Loucy (cell line): Measurements from ENCODE around the gene STK40.

ENCODE experiments used
- EZH2phosphoT487 ChIP-seq: fragments of 200-600 bp; IDR thresholded peaks from 2 replicates; pipeline ENCODE4 v1.6.1; 2018; ENCODE audit warnings: antibody characterized with exemption, mild to moderate bottlenecking, moderate library complexity, borderline replicate concordance
- TF ChIP-seq, protein P1 (sequence below): fragments of 200-600 bp; sonication (generic); conservative IDR thresholded peaks from 2 replicates; pipeline ENCODE4 v1.5.1; 2014; ENCODE audit warnings: mild to moderate bottlenecking, antibody characterized with exemption, low read length

DNA sequence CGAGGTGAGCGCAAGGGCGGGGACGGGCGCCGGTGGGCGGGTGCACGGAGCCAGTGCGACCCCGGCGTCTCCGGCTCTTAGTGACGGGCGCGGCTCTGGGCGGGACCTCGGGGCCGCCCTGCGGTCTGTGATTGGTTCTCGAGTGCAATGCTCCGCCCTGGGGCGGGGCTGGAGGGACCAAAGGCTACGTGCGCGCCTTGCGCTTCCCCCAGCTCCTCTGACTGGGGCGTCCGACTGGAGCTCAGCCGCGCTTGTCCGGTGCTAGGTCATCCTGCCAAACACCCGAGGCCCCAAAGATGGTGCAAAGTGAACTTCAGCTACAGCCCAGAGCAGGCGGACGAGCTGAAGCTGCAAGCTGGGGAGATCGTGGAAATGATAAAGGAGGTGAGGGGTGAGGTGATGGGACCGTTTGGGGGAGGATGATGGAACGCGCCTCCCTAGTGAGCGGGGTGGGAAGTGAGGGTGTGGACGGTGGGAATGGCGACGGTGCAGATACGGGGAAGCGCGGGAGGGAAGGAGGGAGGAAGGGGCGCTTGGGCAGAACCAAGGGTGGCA is 78.7 kb downstream of the STK40 start:
- TF ChIP-seq, protein P1, sequence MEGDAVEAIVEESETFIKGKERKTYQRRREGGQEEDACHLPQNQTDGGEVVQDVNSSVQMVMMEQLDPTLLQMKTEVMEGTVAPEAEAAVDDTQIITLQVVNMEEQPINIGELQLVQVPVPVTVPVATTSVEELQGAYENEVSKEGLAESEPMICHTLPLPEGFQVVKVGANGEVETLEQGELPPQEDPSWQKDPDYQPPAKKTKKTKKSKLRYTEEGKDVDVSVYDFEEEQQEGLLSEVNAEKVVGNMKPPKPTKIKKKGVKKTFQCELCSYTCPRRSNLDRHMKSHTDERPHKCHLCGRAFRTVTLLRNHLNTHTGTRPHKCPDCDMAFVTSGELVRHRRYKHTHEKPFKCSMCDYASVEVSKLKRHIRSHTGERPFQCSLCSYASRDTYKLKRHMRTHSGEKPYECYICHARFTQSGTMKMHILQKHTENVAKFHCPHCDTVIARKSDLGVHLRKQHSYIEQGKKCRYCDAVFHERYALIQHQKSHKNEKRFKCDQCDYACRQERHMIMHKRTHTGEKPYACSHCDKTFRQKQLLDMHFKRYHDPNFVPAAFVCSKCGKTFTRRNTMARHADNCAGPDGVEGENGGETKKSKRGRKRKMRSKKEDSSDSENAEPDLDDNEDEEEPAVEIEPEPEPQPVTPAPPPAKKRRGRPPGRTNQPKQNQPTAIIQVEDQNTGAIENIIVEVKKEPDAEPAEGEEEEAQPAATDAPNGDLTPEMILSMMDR, result no peak
- TF ChIP-seq EZH2phosphoT487, result no peak
